ENCODE results near the gene RNASE4. TPM values are rescaled to one million over a fixed set of nuclear protein-coding genes. Genes with fewer than 3 reads are reported as not detected.

The RNASE4 gene
- total and polyA plus RNA-seq, 10 of the 15 experiments (the other 5 are each of a cell fraction or from before 2014, with no cell fraction given), result 0.87 to 2.6 (median 1.3) TPM

DNA sequence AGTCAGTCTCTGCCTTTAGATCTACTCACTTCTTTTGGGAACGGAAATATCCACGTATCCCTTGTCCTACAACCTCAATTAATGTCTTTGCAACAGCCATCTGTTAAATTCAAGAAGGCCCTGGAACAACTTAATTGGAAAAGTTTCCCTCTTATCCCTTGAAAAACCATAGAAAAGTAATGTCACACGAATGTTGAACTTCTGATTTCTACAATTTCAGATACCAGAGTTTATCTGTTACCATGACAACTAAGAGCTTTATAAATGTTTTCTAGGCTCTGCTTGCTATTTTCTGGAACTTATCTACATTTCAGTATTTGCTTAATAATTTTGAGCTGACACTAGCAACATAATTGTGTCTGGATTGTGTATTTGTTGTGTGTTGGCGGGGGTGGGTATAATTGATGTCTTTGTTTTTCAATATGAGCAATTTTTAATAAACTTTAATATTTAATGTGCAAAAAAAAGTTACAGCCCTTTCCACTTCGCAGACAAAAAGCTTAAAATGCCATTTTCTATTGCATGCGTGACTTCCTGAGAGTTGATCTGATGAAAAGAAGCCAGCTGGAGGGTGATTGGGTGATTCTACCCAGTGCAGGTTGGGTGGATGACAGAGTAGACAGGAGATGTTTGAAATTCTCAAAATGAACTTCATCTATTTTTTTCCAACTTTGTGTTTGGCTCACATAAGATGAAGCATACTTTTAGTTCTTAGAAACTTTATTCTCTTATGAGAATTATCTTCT is 49.5 kb downstream of the RNASE4 start:
- intact Hi-C loops (cut with micrococcal nuclease; ENCODE audit: unreplicated experiment), result no loop called here
- DNase-seq (ENCODE audit: low read depth, low spot score) (no peak), ATAC-seq (no peak), FAIRE-seq (no peak)
- H3K9ac ChIP-seq (ENCODE audit: control insufficient read depth, insufficient read depth, low read length), result no peak overlapping the region
- no peaks in the 10 kb centered on the region for H3K36me3 ChIP-seq (ENCODE audit: control insufficient read depth in 2 of 2, insufficient read depth in 2 of 2, low read length in 1 of 2)
- H3K27ac ChIP-seq (ENCODE audit: control insufficient read depth, insufficient read depth), result no peak overlapping the region
- peaks cover 0 to 3% of the 10 kb centered on the region in 2 experiments; a peak in 2 of 4 replicates for H3K27me3 ChIP-seq (replicated peaks in 1 of 2; ENCODE audit: control insufficient read depth in 2 of 2, insufficient read depth in 2 of 2, low read length in 1 of 2)
- H4K20me1 ChIP-seq (ENCODE audit: control insufficient read depth, insufficient read depth), result no peaks in the 10 kb centered on the region
- no TSS peak for BruUV-seq (replicated peaks)
- no peak overlapping the region for H3K4me3 ChIP-seq
- no peak overlapping the region for H2AFZ ChIP-seq (ENCODE audit: control insufficient read depth, low read depth, low read length)
- ChIA-PET SMC1A (ENCODE audit: uncharacterized antibody, unreplicated experiment) (no interaction called here), RAD21 (ENCODE audit: unreplicated experiment) (interaction anchor here (0.6 kb wide), 2 partner anchors 19 to 242 kb away, joined by 3 read pairs; no protein-coding TSS in a partner anchor), CTCF (interaction anchor here (1.1 to 2.5 kb wide), 2 partner anchors 24 to 125 kb away, joined by 3 to 9 read pairs; no protein-coding TSS in a partner anchor), POLR2A (no interaction called here)
- no peaks in the 10 kb centered on the region for H3K4me1 ChIP-seq (ENCODE audit: control insufficient read depth, insufficient read depth, low read length)
- in situ Hi-C loops (cut with MboI), result no loop called here
- 28% methylated on average over 6 of the region's 6 CpGs for whole genome bisulfite sequencing (ENCODE audit: insufficient coverage, insufficient replicate concordance, low lambda C conversion rate, missing lambda C conversion rate)
- no peaks in the 10 kb centered on the region for H3K9me3 ChIP-seq (replicated peaks; ENCODE audit: control insufficient read depth, insufficient read depth, low read length)
- no peaks in the 10 kb centered on the region for H3K79me2 ChIP-seq (ENCODE audit: control insufficient read depth, insufficient read depth, low read length)
- no peak for TF ChIP-seq SIX5 (IDR thresholded peaks at IDR 0.05; ENCODE audit: low read depth, low read length, severe bottlenecking)
- no peak for TF ChIP-seq ZBED1 (IDR thresholded peaks at IDR 0.05; ENCODE audit: borderline replicate concordance)
- no peak for TF ChIP-seq RELA (IDR thresholded peaks at IDR 0.05; ENCODE audit: borderline replicate concordance, partially characterized antibody)
- no peak for TF ChIP-seq GABPA (IDR thresholded peaks at IDR 0.05; ENCODE audit: low read depth)
- TF ChIP-seq RB1 (IDR thresholded peaks at IDR 0.05; ENCODE audit: borderline replicate concordance), result no peak
- no peak for TF ChIP-seq RCOR1 (conservative IDR thresholded peaks at IDR 0.05; ENCODE audit: low read depth, low read length)
- TF ChIP-seq, protein P1, sequence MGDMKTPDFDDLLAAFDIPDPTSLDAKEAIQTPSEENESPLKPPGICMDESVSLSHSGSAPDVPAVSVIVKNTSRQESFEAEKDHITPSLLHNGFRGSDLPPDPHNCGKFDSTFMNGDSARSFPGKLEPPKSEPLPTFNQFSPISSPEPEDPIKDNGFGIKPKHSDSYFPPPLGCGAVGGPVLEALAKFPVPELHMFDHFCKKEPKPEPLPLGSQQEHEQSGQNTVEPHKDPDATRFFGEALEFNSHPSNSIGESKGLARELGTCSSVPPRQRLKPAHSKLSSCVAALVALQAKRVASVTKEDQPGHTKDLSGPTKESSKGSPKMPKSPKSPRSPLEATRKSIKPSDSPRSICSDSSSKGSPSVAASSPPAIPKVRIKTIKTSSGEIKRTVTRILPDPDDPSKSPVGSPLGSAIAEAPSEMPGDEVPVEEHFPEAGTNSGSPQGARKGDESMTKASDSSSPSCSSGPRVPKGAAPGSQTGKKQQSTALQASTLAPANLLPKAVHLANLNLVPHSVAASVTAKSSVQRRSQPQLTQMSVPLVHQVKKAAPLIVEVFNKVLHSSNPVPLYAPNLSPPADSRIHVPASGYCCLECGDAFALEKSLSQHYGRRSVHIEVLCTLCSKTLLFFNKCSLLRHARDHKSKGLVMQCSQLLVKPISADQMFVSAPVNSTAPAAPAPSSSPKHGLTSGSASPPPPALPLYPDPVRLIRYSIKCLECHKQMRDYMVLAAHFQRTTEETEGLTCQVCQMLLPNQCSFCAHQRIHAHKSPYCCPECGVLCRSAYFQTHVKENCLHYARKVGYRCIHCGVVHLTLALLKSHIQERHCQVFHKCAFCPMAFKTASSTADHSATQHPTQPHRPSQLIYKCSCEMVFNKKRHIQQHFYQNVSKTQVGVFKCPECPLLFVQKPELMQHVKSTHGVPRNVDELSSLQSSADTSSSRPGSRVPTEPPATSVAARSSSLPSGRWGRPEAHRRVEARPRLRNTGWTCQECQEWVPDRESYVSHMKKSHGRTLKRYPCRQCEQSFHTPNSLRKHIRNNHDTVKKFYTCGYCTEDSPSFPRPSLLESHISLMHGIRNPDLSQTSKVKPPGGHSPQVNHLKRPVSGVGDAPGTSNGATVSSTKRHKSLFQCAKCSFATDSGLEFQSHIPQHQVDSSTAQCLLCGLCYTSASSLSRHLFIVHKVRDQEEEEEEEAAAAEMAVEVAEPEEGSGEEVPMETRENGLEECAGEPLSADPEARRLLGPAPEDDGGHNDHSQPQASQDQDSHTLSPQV (IDR thresholded peaks at IDR 0.05), result no peak
- H3K4me2 ChIP-seq (ENCODE audit: control insufficient read depth, insufficient read depth), result no peak overlapping the region

Data from GM12878 (cell line).